GM18858 (cell line): ENCODE measurements around the gene TENM4.
"Not testable (repeated sequence)": the region's sequence is repeated elsewhere in the genome, so short reads cannot be mapped to it uniquely, and the experiment has no call there.

Source experiments
- ATAC-seq: cut with Tn5 transposase; IDR thresholded peaks from one replicate; pipeline ENCODE4 v1.9.1; 2021; ENCODE audit not compliant: unreplicated experiment

Gene TENM4

GRCh38 chr11:78922859-78923625, 517.8 kb downstream of the TENM4 start:
- no peak for ATAC-seq

GRCh38 chr11:78921509-78921908, 519.3 kb downstream of the TENM4 start:
- ATAC-seq, result no peak

- no peak for ATAC-seq
These were observed 520.5 kb downstream of the TENM4 start for GRCh38 chr11:78920329-78920728.

GRCh38 chr11:78916759-78917158, 524.1 kb downstream of the TENM4 start:
- ATAC-seq, result no peak

- ATAC-seq, result no peak
These were observed 526.3 kb downstream of the TENM4 start for GRCh38 chr11:78914503-78914902.

- no peak for ATAC-seq
These were observed 528.1 kb downstream of the TENM4 start for GRCh38 chr11:78912778-78913177.

- ATAC-seq, result no peak
These were observed 530.5 kb downstream of the TENM4 start for GRCh38 chr11:78910322-78910721.

- ATAC-seq, result no peak
These were observed 531.4 kb downstream of the TENM4 start for GRCh38 chr11:78909386-78909785.

- ATAC-seq, result no peak
These were observed 533.2 kb downstream of the TENM4 start for GRCh38 chr11:78907636-78908035.

- no peak for ATAC-seq
These were observed 534.3 kb downstream of the TENM4 start for GRCh38 chr11:78906566-78906965.

- ATAC-seq, result no peak
These were observed 535.1 kb downstream of the TENM4 start for GRCh38 chr11:78905756-78906155.

- no peak for ATAC-seq
These were observed 537.9 kb downstream of the TENM4 start for GRCh38 chr11:78902771-78903507.

- no peak for ATAC-seq
These were observed 539.0 kb downstream of the TENM4 start for GRCh38 chr11:78901831-78902230.

- ATAC-seq, result no peak
These were observed 542.5 kb downstream of the TENM4 start for GRCh38 chr11:78898266-78898775.

- ATAC-seq, result no peak
These were observed 546.8 kb downstream of the TENM4 start for GRCh38 chr11:78893996-78894395.

- no peak for ATAC-seq
These were observed 551.1 kb downstream of the TENM4 start for GRCh38 chr11:78889698-78890097.

GRCh38 chr11:78886616-78887015, 554.2 kb downstream of the TENM4 start:
- no peak for ATAC-seq

- no peak for ATAC-seq
These were observed 556.1 kb downstream of the TENM4 start for GRCh38 chr11:78884761-78885160.

GRCh38 chr11:78883506-78883905, 557.3 kb downstream of the TENM4 start:
- no peak for ATAC-seq

GRCh38 chr11:78879094-78879980, 561.5 kb downstream of the TENM4 start:
- not testable (repeated sequence) for ATAC-seq

- ATAC-seq, result no peak
These were observed 562.2 kb downstream of the TENM4 start for GRCh38 chr11:78878631-78879030.
